PC-3 (cell line): ENCODE data around the gene EIF2AK3.

Source experiments
- EZH2 ChIP-seq: fragments of 300-600 bp; sonication (generic); IDR thresholded peaks from one replicate; pipeline ENCODE4 v1.6.1; 2017; ENCODE audit warnings: antibody characterized with exemption, mild to moderate bottlenecking, low read length; ENCODE audit not compliant: unreplicated experiment
- EZH2phosphoT487 ChIP-seq: fragments of 300-600 bp; sonication (generic); IDR thresholded peaks from 2 replicates; pipeline ENCODE4 v1.6.1; 2018; ENCODE audit warnings: mild to moderate bottlenecking, antibody characterized with exemption, low read length, borderline replicate concordance
- TF ChIP-seq, protein P1 (sequence below): fragments of 300-600 bp; sonication (generic); conservative IDR thresholded peaks from 2 replicates; pipeline ENCODE4 v1.5.1; 2017; ENCODE audit warnings: antibody characterized with exemption, low read depth, mild to moderate bottlenecking, low read length

DNA sequence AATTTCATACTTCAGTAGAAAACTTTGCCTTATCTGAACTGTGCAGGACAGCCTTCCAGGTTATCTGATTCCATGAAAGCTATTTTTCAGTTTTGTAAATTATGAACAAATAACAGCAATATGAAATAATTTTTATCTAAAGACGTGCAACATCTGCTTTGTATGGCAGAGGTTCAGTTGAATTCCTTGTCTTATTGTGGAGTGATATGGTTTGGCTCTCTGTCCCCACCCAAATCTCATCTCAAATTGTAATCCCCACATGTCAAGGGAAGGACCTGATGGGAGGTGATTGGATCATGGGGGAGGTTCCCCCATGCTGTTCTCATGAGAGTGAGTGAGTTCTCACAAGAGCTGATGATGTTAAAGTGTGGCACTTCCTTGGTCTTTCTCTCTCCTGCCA is 46.1 kb upstream of the EIF2AK3 start:
- TF ChIP-seq, protein P1, sequence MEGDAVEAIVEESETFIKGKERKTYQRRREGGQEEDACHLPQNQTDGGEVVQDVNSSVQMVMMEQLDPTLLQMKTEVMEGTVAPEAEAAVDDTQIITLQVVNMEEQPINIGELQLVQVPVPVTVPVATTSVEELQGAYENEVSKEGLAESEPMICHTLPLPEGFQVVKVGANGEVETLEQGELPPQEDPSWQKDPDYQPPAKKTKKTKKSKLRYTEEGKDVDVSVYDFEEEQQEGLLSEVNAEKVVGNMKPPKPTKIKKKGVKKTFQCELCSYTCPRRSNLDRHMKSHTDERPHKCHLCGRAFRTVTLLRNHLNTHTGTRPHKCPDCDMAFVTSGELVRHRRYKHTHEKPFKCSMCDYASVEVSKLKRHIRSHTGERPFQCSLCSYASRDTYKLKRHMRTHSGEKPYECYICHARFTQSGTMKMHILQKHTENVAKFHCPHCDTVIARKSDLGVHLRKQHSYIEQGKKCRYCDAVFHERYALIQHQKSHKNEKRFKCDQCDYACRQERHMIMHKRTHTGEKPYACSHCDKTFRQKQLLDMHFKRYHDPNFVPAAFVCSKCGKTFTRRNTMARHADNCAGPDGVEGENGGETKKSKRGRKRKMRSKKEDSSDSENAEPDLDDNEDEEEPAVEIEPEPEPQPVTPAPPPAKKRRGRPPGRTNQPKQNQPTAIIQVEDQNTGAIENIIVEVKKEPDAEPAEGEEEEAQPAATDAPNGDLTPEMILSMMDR, result no peak
- no peak for TF ChIP-seq EZH2
- TF ChIP-seq EZH2phosphoT487, result no peak
